ENCODE measurements around the gene PIEZO2.

The PIEZO2 gene

DNA sequence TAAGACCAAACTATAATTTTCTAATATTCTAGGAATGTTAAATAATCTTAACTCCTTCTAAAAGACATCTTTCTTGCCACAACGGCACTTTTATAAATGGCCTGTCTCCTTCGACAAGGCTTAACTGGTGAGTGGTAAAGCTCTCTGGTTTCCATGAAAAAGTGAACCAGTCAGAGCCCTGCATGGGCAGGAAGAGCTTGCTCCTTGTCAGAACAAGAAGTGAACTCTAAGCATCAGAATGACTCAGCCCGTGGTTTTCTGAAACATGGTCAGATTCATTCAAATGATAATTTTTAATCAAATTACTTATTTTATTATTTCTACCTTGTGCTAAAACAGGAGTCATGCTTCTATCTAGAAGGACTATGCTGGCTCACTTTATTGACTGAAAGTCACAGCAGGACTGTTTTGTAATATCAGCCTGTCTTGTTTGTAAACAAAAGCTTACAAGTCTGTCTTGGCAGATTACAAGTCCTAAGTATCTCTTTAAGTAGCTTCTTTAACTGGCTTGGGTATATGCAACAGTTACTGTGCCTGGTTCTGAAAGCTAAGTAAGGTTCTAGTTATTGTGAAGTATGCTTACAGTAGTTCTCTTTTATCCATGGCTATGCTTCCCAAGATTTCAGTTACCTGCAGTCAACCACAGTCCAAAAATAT is 378.2 kb downstream of the PIEZO2 start:
- peak; percentile 14 for DNase-seq (ENCODE audit: extremely low spot score, insufficient read length, low read depth)
- no peak for FAIRE-seq

DNA sequence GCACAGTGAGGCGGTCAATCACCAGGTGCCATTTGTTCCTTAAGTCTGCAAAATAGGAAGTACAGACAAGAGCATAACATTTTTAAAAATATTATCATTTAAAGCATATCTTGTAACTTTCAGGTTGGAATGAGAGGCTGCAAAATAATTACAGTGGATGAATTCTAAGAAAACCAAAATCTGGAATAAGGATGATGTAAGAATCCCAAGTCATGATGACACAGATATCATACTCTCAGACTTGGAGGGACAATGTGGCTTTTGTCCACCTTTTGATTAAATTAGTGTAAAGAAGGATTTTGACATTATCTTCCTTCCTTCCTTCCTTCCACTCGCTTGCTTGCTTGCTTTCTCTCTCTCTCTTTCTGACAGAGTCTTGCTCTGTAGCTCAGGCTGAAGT is 379.1 kb downstream of the PIEZO2 start:
- no peak for FAIRE-seq
- no peak for DNase-seq (ENCODE audit: extremely low spot score, insufficient read length, low read depth)

DNA sequence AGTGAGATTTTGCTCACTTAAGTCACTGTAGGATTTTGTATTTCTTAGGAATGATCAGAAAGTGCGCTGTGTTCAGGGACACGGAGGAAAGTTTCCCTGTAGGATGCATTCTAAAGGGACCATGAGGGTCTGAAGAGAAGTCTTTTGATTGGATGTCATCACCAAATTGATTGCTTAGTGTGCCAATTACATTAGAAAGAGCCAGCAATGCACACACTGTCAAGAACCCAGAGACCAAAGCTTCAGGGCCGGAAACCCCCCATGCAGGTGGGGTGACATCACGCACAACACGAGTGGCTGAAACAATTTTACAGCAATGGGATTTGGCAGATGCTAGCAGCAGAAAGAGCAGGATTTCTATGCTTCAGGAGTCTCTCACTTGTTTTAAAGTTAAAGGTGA is 381.1 kb downstream of the PIEZO2 start:
- DNase-seq (ENCODE audit: extremely low spot score, insufficient read length, low read depth) (no peak), FAIRE-seq (no peak)

DNA sequence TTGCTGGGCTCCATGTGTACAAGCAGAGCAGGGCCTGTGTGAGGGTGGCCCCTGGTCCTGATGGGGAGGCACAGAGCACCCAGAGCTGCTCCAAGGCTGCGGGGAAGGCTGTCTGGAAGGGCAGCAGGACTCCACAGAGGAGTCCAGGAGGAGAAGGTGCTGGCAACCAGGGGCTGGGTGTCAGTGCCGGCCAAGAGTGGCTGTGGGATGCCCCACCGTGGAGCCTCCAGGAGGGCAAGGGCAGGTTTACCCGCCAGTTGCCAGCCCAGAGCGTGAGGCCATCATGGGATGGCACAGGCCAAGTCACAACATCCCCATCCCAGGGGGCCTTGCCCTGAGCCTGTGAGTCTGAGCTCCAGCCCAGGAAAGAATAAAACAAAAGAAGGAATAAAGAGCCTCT is 381.7 kb downstream of the PIEZO2 start:
- no peak for FAIRE-seq
- no peak for DNase-seq (ENCODE audit: extremely low spot score, insufficient read length, low read depth)

DNA sequence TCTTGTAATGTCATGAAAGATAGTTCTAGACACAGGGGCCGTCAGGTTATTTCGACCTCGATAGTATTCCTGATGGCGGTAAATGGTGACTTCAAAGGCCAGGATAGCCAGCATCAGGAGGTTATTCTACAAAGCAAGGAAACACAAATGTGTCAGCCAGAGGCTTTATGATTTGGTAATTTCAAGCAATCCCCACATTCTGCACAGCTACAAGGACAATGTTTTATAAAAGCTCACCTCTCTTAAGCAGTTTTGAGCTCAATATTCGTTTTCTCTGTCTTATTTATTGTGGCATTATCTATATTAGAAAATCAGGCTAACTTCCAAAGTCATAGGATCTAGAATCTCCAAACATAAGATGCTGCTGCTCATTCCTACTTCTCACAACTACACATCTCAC is 388.4 kb downstream of the PIEZO2 start:
- FAIRE-seq (no peak), DNase-seq (ENCODE audit: extremely low spot score, insufficient read length, low read depth) (no peak)

DNA sequence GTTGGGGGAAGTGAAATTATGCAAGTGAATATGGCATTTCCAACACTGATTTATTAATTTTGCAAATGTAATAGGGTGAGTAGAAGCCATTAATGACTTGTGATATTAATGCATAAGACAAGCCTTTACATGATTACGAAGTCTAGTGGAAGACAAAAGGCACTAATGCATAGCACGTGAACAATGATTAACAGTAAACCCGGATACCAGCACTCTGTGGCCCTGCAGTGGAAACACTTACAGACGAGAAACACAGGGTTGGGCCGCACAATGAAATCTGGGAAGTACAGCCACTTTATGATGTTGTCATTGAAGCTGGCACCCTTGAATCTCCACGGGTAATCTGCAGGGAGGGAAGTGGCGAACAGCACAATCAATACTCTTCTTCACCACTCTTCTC is 390.1 kb downstream of the PIEZO2 start:
- FAIRE-seq (no peak), DNase-seq (ENCODE audit: extremely low spot score, insufficient read length, low read depth) (no peak)

DNA sequence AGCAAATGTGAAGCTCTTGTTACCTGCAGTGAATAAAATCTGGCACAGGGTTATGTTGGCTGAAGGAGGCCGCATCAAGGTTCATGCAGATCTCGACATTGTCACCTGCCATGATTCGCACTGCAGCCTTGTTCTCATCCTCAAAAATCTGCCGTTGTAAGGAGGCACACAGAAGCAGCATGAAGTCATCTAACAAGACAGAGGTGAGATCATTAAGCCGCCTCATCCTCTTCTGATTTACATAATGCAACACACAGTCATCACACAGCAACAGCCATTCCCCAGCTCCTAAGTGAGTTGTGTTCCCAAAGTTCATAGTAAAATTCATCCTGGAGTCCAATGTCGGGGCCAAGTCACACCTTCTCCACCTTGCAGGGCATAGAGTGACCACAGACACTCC is 391.4 kb downstream of the PIEZO2 start:
- FAIRE-seq (no peak), DNase-seq (ENCODE audit: extremely low spot score, insufficient read length, low read depth) (no peak)

DNA sequence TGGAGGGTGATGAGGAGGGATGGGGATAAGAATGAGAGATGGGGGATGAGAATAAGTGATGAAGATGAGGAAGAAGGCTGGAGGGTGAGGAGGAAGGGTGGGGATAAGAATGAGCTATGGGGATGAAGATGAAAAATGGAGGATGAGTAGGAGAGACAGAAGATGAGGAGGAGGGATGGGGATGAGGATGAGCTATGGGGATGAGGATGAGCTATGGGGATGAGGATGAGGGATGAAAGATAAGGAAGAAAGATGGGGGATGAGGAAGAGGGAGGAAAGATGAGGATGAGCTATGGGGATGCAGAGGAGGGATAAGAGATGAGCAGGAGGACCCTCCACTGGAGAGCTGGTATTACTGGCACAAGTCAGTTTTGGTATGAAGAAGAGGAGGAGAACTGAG is 392.0 kb downstream of the PIEZO2 start:
- FAIRE-seq (no peak), DNase-seq (ENCODE audit: extremely low spot score, insufficient read length, low read depth) (no peak)

DNA sequence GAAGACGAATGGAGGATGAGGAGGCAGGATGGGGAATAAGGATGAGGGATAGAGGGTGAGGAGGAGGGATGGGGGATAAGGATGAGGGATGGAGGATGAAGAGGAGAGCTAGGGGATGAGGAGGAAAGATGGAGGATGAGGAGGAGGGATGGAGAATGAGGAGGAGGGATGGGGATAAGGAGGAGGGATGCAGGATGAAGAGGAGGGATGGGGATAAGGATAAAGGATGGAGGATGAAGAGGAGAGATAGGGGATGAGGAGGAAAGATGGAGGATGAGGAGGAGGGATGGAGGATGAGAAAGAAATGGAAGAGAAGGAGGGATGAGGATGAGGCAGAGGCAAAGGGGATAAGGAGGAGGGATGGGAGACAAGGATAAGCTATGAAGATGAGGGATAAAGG is 393.5 kb downstream of the PIEZO2 start:
- DNase-seq (ENCODE audit: extremely low spot score, insufficient read length, low read depth) (no peak), FAIRE-seq (no peak)

DNA sequence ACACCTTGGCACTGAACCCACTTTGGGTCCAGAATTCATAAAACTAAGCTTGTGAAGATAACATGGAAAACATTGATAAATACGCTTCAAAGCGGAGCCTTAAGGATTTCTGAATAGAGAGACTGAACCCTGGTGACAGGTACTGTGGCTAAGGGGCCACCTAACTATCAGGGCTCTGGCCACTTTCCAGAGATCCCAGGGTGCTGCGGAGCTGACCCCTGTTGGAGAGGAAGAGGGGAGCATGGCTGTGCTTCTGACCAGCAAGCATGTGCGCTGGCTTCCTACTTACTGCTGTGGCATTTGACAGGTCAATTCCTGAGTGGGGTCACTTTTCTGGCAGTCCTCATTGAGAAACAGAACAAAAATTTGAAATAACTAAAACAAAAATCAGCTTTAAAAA is 395.2 kb downstream of the PIEZO2 start:
- DNase-seq (ENCODE audit: extremely low spot score, insufficient read length, low read depth) (no peak), FAIRE-seq (no peak)

DNA sequence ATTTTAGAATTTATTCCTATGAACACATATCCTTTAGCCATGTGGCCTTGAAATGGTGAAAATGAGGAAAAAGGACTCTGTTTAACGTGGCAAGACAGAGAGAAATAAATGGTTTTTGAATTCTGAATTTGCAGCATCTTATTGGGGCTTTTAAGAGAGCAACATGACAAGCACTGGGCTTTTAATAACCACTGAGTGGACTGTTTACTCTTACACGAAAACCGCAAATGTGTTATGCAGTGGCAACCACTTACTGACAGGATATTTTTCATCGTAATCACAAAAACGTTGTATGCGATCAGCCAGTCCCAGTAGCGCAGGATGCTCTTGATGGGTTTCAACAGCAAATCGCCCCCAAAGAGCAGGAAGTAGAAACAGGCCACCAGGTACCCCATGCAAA is 397.0 kb downstream of the PIEZO2 start:
- FAIRE-seq, result no peak
- no peak for DNase-seq (ENCODE audit: extremely low spot score, insufficient read length, low read depth)

DNA sequence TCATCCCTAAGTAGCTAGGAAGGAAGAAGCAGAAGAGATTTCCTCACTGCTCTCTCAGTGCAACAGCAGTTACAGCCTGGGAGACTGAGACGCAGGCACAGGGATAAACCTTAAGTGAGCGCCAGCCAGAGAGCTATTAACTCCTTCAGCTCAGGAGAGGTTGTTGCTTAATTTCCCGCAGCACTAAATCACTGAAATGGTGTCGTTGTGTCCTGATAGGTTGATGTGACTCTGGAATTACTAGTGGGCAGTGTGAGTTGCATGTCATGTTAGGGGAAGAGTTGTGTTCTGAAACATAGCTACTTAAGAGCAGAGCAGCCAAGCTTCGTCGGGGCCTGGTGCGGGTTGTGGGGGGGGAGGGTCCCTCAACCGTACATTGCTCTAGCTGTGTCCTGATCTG is 397.7 kb downstream of the PIEZO2 start:
- no peak for DNase-seq (ENCODE audit: extremely low spot score, insufficient read length, low read depth)
- no peak for FAIRE-seq

DNA sequence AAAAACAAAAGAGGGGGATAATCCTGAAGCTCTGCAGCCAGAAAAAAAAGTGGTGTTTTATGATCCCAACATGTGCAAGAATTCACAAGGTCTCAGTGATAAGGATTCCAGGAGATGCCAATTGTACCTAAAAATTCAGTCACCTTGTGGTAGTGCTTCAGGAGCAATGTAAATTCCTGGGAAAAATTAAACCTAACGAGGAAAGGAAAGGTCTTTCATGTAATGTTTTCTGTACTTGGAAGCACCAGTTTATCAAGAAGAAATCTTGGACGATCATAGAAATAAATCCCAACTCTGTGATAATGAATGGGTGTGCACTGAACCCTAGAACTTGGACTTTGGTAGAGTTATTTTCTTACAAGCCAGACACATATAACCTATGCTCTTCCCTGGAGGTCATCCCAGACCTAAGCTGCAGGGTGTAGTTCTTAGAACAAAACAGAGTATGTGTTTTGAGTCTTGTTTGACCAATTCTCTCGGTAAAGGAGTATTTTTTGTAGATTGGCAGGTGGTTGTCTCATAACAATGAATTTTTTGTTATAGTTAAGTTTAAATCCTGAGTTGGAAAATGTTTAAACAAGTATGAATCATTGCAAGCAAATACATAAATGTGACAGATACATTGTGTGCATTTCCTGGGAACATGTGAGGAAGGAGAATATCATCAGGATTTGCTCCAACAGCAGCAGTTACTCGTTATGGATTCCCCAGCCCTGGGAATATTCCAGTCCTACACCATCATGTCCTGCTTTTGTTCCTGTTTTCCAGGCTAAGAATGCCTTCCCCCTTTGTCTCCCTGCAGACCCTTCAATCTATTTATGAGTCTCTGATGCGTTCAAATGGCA is 399.0 kb downstream of the PIEZO2 start:
- no peak for FAIRE-seq

DNA sequence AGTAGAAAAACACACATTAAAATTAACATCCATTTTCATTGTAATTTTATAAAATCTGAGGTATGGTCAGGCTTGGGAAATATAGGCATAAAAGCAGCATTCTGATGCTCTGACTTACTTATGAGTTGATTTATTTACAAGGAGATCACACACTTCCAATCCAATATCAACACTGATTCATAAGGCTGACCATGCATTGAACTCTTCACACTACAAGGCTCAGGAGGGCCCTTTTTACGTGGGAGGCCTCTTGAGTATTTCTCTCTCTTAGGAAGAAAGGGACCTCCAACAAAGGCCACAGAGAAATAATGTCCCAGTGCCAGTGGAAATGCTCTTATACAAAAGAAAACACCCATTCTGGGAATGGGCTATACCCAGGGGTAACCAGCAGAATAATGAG is 400.7 kb downstream of the PIEZO2 start:
- no peak for DNase-seq (ENCODE audit: extremely low spot score, insufficient read length, low read depth)
- no peak for FAIRE-seq

More for the DNA sequence above, 399.0 kb downstream of the PIEZO2 start:
- DNase-seq (ENCODE audit: extremely low spot score, insufficient read length, low read depth), result no peak

DNA sequence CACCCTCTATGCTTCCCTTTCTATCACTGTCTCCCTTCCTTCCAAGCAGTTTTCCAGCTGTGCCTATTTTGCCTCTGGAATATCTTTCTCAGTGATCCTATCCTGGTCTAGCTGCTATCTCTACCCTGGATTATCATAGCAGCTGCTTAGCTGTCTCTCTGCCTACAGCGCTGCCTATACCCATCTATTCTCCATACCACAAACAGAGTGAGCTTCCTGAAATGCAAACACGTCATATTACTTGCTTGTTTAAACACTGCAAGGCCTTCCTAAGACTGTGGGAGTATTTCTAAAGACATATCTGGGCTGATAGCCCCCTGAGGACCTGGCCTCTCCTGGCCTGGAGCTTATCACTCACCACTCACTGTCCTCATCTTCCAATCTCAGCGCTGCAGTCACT is 403.4 kb downstream of the PIEZO2 start:
- no peak for FAIRE-seq

DNA sequence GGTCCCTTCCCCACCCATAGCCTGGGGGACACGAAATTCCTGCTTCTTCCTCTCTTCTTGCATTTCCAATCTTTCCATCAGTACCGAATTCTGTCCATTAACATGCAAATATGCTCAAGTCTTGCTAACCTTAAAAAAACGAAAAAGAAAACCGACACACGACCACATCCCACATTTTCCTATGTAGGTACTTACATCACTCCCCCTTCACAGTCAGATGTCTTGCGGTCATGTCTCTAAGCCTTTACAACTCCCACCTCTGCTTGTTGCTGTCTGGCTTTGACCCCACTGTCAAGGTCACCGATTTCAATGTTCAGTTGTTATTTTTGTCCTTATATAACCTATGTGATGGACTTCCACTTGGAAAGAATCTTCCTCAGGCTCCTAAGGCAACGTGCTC is 404.1 kb downstream of the PIEZO2 start:
- no peak for FAIRE-seq

More for the DNA sequence above, 403.4 kb downstream of the PIEZO2 start:
- no peak for DNase-seq (ENCODE audit: extremely low spot score, insufficient read length, low read depth)

DNA sequence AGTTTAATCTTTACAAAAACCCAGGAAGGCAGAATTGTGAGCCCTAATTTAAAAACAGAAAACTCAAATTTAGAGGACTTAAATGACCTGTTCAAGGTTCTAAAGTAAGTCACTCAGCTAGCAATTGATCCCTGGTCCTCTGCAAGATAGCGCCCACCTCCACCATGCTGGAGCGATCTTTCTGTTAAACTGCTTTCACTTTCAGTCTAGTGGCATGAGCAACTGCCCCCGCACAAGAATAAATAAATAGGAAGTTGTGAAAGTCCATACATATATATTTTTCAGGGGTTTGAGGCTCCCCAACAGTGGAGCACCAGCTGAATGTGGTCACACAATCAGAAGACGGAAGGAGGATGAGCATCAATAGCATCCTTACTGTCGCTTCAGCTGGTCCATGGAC is 405.6 kb downstream of the PIEZO2 start:
- DNase-seq (ENCODE audit: extremely low spot score, insufficient read length, low read depth) (no peak), FAIRE-seq (no peak)

More for the DNA sequence above, 404.1 kb downstream of the PIEZO2 start:
- DNase-seq (ENCODE audit: extremely low spot score, insufficient read length, low read depth), result no peak

DNA sequence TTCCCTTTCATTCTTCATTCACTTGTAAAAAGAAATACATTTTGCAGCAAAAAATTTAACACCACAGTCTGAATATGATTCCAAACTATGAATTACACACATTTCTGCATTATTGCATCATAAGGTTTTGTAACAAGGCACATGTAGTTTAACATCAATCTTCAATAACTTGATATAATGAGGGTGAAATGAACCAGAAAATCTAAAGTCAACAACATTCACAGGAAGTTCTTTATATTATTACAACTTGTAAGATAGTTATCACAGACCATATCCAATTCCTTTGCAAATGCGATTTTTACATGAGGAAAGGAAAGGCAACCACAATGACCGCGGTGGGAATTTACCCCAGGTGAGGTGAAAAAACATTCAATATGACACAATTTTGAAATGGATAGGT is 410.2 kb downstream of the PIEZO2 start:
- DNase-seq (ENCODE audit: extremely low spot score, insufficient read length, low read depth) (no peak), FAIRE-seq (no peak)

DNA sequence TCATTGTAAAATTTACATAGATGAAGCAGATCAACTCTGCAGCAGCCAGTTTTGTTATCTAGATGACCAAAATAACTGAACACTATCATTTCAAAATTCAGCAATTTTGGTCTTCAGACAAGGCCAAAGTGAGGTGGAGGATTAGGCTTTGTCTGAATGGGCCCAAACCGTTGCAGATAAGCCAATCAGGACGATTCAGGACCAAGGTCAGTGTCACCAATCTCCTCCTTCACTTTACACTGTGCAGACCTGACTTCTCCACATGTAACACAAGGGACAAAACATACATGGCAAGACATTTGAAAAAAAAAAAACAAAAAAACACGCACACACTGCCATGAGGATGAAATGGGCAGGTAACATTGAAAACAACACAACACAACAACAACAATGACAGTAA is 412.4 kb downstream of the PIEZO2 start:
- FAIRE-seq (no peak), DNase-seq (ENCODE audit: extremely low spot score, insufficient read length, low read depth) (no peak)

DNA sequence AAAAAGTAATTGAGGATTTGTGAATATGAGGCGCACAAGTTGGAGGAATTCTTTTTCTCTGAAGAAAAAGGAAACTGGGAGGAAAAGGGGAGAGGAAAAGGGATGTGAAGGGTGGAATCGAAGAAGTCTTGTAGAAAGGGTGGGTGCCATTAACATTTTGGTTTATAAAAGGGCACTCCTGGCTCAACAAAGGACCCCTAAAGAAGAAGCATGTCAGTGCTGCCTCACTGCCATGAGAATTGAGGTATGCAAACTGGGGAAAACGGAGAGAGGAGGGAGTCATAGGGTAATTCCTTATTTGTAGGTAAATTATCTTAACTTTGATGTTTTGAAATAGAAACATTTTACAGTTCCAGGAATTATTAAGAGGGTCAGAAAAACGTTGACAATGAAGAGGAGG is 416.4 kb downstream of the PIEZO2 start:
- FAIRE-seq (no peak), DNase-seq (ENCODE audit: extremely low spot score, insufficient read length, low read depth) (no peak)

DNA sequence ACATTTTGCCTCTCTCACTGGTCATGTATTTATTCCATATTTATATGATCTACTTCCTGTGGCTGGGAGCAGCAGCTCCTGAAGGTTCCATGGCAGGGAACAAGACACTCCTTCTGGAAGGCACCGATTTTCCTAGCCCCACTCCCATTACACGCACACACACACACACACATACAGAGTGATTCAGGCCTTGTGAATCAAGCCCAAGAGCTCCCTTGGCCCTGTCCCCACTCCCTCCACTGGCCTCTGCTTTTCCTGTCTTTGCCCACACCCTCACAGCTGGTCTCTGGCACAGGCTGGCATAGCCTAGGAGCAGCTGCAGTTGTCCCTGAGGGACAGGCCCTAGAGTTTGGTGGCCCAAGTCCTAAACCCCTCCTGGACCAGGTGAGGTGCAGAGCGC is 421.9 kb downstream of the PIEZO2 start:
- DNase-seq (ENCODE audit: extremely low spot score, insufficient read length, low read depth), result no peak
- no peak for FAIRE-seq
